ENCODE data around the gene F8A1.
"Not testable (repeated sequence)": the region's sequence is repeated elsewhere in the genome, so short reads cannot be mapped to it uniquely, and the experiment has no call there.

Gene F8A1

GRCh38 chrX:154886069-154886788, at the start of gene F8A1:
TSS of gene F8A1 (plus strand) at chrX:154886355. CDS start at chrX:154886375, 20 bp downstream.
- not testable (repeated sequence) for DNase-seq

- DNase-seq = peak in 1 of 51 donors; percentile 1
These were observed 45.3 kb upstream of the F8A1 start for GRCh38 chrX:154840856-154841255.

GRCh38 chrX:154850957-154851611, 35.1 kb upstream of the F8A1 start:
- no peak for DNase-seq

- no peak for DNase-seq
These were observed 30.9 kb upstream of the F8A1 start for GRCh38 chrX:154855256-154855655.

GRCh38 chrX:154868522-154868921, 17.6 kb upstream of the F8A1 start:
- not testable (repeated sequence) for DNase-seq

- DNase-seq = no peak
These were observed 12.8 kb upstream of the F8A1 start for GRCh38 chrX:154873329-154873728.

GRCh38 chrX:154884069-154884468, 2.1 kb upstream of the F8A1 start:
- not testable (repeated sequence) for DNase-seq

- not testable (repeated sequence) for DNase-seq
These were observed 1.1 kb upstream of the F8A1 start for GRCh38 chrX:154885057-154885456.

GRCh38 chrX:154885549-154885948, 606 bp upstream of the F8A1 start:
- not testable (repeated sequence) for DNase-seq

GRCh38 chrX:154886789-154887221, 650 bp downstream of the F8A1 start:
- DNase-seq = not testable (repeated sequence)

GRCh38 chrX:154890990-154891639, 5.0 kb downstream of the F8A1 start:
- no peak for DNase-seq

GRCh38 chrX:154892296-154892695, 6.1 kb downstream of the F8A1 start:
- DNase-seq = no peak

- DNase-seq = no peak
These were observed 14.2 kb downstream of the F8A1 start for GRCh38 chrX:154900323-154900722.

GRCh38 chrX:154902408-154902807, 16.3 kb downstream of the F8A1 start:
- DNase-seq = no peak

GRCh38 chrX:154908821-154909220, 22.7 kb downstream of the F8A1 start:
- no peak for DNase-seq

GRCh38 chrX:154910048-154910447, 23.9 kb downstream of the F8A1 start:
- DNase-seq = not testable (repeated sequence)

- not testable (repeated sequence) for DNase-seq
These were observed 24.4 kb downstream of the F8A1 start for GRCh38 chrX:154910528-154910927.

- no peak for DNase-seq
These were observed 27.9 kb downstream of the F8A1 start for GRCh38 chrX:154914052-154914451.

GRCh38 chrX:154918060-154918483, 31.9 kb downstream of the F8A1 start:
- DNase-seq = peak in 24 of 51 donors; percentile 0 to 33 (median 8)

GRCh38 chrX:154924771-154925170, 38.6 kb downstream of the F8A1 start:
- DNase-seq = not testable (repeated sequence)
